ENCODE measurements around the gene PSMB11. TPM values are rescaled to one million over a fixed set of nuclear protein-coding genes. Genes with fewer than 3 reads are reported as not detected.

Gene PSMB11
- total RNA-seq, 1 donor from 2014 or later, result not detected

DNA sequence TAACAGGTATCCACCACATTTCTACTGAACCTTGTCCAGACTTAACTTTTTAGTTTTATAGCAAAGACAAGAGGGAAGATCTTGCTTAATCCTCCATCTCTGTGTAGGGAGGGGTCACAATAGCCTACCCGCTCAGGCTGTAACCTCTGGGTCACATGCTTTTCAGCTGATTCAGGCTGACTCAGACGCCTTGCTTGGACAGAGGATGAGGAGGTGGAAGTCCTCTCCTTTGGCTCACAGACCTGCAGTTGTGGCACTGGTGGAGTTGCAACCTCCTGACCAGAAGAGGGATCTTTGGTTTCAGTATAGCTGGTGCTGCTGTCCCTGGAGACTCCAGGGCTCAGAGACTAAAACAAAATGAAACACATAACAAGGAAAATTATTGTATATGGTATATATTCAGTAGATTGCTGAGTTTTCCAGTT is 36.7 kb downstream of the PSMB11 start:
- DNase-seq (ENCODE audit: low read depth in 2 of 2), result peak; percentile 41 to 95

DNA sequence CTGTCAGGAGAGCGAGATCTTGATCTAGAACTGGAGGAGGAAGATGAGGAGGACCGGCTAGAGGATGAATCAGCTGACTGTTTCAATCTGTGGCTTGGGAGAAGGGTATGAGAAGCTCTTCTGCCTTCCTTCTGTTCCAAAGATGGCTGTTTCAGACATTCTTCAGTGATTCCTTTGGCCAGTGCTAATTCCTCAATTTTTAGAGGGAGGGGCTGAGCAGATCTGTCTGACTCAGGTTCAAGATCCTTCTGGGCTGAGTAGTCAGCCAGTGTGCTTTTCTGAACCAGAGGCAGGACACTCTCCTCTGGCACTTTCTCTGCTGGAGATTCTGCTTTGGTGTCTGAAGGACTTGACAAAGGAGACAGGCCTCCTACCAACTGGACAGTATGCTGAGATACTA is 37.7 kb downstream of the PSMB11 start:
- no peak for DNase-seq (ENCODE audit: low read depth in 2 of 2)

DNA sequence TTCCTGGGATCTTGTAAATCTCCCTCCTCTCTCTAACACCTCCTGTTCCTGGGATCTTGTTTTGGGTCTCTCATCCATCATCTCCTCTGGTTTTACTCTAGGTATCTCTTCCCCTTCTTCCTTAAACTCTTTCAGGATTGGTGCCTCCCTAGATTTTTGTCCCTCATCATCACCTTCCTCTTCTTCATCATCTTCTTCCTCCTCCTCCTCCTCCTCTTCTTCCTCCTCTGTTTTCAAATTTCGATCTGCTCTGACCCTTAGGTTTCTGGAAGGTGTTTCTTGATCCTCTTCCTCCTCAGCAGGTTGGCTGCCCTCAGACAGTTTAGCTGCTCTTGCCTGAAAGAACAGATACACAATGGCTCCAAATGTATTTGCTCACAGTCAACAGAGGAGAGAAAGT is 38.5 kb downstream of the PSMB11 start:
- no peak for DNase-seq (ENCODE audit: low read depth in 2 of 2)

DNA sequence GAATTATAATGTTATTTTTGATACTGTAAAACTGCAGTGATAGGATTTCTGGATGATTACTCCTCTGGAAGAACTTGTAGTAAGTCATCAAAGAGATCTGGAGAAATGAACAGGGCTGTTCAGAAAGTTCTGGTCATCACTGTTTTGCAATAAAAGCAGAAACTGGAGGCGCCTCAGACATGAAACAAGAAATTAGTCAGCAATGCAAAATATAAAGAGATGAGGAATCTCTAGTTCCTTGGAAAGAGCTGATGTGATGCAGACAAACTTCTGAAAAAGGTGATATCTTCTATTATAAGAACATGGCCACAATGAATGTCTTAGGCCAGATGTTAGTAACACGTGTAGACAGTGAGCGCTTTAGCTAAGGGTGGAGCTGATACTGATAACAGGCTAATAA is 43.4 kb downstream of the PSMB11 start:
- no peak for DNase-seq (ENCODE audit: low read depth in 2 of 2)

DNA sequence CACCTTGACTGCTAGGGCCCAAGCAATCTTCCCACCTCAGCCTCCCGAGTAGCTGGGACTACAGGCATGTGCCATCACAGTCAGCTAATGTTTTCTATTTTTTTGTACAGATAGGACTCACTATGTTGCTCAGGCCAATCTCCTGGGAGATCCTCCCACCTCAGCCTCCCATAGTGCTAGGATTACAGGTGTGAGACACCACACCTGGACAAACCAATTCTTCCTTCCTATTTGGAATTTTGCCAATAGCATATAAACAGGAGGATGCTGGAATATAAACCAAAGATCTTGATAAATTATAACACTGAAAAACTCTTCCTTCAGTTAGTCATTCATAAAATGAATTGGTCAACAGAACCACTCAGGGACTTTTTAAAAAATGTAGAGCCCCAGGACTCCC is 44.6 kb downstream of the PSMB11 start:
- no peak for DNase-seq (ENCODE audit: low read depth in 2 of 2)

DNA sequence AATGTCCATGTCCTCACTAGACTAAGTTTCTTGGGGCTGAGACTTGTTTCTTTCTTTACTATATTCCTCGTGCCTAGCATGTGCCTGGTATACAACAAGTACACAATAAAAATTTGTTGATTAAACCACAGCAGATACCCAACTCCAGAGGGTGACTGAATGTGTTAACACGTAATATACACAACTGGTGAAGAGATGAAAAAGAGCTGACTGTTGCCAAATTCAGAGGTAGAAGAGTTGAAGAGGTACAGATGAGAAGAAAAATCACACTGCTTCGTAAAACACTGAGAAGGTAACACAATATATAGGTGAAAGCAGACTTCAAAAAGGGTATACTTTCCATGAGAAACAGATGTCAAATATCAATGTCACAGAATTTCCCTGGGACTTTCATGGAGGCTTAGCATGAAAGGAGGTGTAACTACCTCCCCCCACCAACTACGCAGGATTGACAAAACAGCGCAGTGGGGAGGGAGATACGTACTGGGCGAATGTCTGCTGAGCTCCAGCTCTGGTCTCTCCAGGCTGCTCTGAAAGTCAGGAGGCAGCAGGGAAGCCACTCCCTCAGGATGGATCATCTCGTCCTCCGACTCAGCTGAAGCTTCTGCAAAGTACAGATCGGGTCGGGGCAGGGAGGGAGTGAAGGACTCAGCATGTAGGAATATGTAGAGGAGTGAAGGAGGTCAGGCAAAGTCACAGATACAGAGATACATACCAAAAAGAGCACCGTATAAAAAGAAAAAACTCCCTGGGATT is 47.7 kb downstream of the PSMB11 start:
- DNase-seq (ENCODE audit: low read depth in 2 of 2), result no peak

DNA sequence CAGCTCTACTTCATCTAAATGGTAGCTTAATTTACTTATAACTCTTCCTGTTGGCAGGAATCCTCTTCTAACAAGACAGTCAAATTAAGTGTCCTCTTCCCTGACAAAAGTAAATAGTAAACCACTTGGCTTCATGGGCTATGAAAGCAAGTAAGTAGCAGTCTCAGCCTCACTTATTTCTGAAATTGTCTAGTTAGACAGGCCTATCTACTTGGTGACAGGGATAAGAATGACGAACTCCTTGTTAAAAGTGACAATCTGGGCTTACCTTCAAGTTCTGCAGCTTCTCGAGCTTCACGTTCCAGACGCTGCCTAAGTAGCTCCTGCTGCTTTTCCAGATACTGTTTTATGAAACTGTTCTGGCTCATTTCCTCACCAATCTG is 48.2 kb downstream of the PSMB11 start:
- peak in 1 of 2 donors; percentile 38 for DNase-seq (ENCODE audit: low read depth in 2 of 2)

DNA sequence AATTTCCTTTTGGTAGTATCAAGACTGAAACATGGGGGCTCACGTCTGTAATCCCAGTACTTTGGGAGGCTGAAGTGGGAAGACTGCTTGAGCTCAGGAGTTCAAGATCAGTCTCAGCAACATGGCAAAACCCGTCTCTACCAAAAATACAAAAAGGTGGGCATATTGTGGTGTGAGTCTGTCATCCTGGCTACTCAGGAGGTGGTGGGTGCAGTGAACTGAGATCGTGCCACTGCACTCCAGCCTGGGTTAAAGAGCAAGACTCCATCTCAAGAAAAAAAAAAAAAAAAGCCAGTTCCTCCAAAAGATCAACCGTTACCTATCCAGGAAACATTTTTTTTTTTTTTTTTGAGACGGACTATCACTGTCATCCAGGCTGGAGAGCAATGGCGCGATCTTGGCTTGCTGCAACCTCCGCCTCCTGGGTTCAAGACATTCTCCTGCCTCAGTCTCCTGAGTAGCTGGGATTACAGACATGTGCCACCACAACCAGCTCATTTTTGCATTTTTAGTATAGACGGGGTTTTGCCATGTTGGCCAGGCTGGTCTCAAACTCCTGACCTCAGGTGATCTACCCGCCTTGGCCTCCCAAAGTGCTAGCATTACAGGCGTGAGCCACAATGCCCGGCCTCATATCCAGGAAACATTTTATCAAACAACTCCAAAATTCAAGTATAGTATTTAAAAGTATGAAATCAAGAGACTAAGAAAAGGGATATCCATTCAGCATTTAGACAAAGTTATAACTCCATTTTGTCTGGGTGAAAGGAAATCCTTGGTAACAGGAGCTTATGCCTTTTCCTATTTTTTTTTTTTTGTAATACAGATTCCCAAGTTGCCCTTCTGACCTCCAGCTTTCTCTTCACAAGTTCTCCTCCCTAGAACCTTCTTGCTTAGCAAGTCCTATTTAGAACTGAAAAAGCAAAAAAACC is 49.5 kb downstream of the PSMB11 start:
- DNase-seq (ENCODE audit: low read depth in 2 of 2), result no peak

DNA sequence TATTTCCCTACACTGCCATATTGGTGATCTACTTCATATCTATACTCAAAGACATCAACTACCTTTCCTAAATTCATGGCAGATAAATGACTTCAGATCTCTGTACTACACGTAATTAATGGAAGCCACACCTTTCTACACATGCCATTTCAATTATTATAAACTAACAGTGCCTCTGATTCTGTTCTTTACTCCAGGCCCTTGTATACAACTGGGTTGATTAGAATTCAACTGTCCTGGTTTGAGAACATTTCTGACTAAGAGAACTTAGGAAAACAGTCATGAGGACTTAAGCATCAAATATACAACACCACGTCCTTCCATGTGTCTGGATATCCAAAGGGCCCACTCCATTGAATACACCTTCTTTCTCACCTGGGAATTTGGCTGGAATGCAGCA is 51.1 kb downstream of the PSMB11 start:
- DNase-seq (ENCODE audit: low read depth in 2 of 2), result no peak

DNA sequence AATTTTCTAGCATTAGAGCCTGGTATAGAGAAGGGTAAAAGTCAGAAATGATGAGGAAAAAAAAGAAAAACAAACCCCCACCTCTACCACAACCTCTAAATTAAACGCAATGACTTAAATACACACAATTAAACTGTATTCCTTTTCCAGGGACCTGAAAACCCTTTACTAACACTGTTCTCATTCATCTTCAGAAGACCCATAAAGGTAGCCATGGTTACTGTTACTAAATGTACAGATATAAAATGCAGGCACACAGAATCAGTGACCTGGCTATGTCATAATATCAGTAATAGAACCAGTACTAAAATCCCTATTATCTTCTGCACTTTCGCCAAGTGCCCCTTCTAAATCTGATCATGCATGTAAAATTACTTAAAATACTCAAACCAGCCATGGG is 51.5 kb downstream of the PSMB11 start:
- no peak for DNase-seq (ENCODE audit: low read depth in 2 of 2)

Other genes with a start within 250 kb of the PSMB11 start
- 5.0 and 6.7 TPM in 2 replicates for gene SLC7A7, start 226.8 kb upstream of the PSMB11 start, total RNA-seq
- 43.7 and 46.9 TPM in 2 replicates for gene MRPL52, start 212.3 kb upstream of the PSMB11 start, total RNA-seq
- 43.3 and 80.2 TPM in 2 replicates for gene MMP14, start 205.6 kb upstream of the PSMB11 start, total RNA-seq
- gene LRP10, start 170.5 kb upstream of the PSMB11 start, total RNA-seq, result 37.3 and 44.0 TPM in 2 replicates
- under 0.01 TPM in 1 of 2 replicates, not detected in the other for gene REM2, start 159.0 kb upstream of the PSMB11 start, total RNA-seq
- gene RBM23, start 123.1 kb upstream of the PSMB11 start, total RNA-seq, result 24.0 and 37.7 TPM in 2 replicates
- 35.3 and 41.9 TPM in 2 replicates for gene PRMT5, start 112.8 kb upstream of the PSMB11 start, total RNA-seq
- 6.3 and 28.5 TPM in 2 replicates for gene HAUS4, start 85.1 kb upstream of the PSMB11 start, total RNA-seq
- gene AJUBA, start 59.7 kb upstream of the PSMB11 start, total RNA-seq, result 36.0 and 70.2 TPM in 2 replicates
- gene C14orf93, start 32.1 kb upstream of the PSMB11 start, total RNA-seq, result 2.4 and 3.9 TPM in 2 replicates
- gene PSMB5, start 7.3 kb upstream of the PSMB11 start, total RNA-seq, result 183 and 219 TPM in 2 replicates
- gene CDH24, start 15.3 kb downstream of the PSMB11 start, total RNA-seq, result 0.60 and 2.0 TPM in 2 replicates
- 32.7 and 48.6 TPM in 2 replicates for gene ACIN1, start 52.9 kb downstream of the PSMB11 start, total RNA-seq
- 41.2 and 45.0 TPM in 2 replicates for gene C14orf119, start 53.3 kb downstream of the PSMB11 start, total RNA-seq
- not detected in 2 replicates for gene CIROP, start 62.8 kb downstream of the PSMB11 start, total RNA-seq
- gene CEBPE, start 77.0 kb downstream of the PSMB11 start, total RNA-seq, result not detected in 2 replicates
- gene SLC7A8, start 141.4 kb downstream of the PSMB11 start, total RNA-seq, result 0.44 TPM in 1 of 2 replicates, not detected in the other
- not detected in 2 replicates for gene RNF212B, start 195.7 kb downstream of the PSMB11 start, total RNA-seq
- gene HOMEZ, start 243.9 kb downstream of the PSMB11 start, total RNA-seq, result 3.1 and 3.4 TPM in 2 replicates